ENCODE data around the gene NLK.
"Not testable (repeated sequence)": the region's sequence is repeated elsewhere in the genome, so short reads cannot be mapped to it uniquely, and the experiment has no call there.

- not testable (repeated sequence) for TF ChIP-seq CTCF, POLR2A (IDR thresholded peaks at IDR 0.05)
These were observed 6.6 kb upstream of the NLK start for GRCh38 chr17:28035884-28036283.
